Stimulated activated CD4-positive, alpha-beta T cell treated with anti-CD3 and anti-CD28 coated beads, Interleukin-12 subunit alpha, Interleukin-12 subunit beta, amount 100 ng/mL, for 24 hours (primary cell): ENCODE data around the gene FAM9C.
"Not testable (repeated sequence)": the region's sequence is repeated elsewhere in the genome, so short reads cannot be mapped to it uniquely, and the experiment has no call there.

Experiments used
- DNase-seq, 2 experiments: peaks; one replicate each; pipeline ENCODE4 v3.0.0-alpha.2; 2020; ENCODE audit warnings: low read depth in 2 of 2

FAM9C gene

DNA sequence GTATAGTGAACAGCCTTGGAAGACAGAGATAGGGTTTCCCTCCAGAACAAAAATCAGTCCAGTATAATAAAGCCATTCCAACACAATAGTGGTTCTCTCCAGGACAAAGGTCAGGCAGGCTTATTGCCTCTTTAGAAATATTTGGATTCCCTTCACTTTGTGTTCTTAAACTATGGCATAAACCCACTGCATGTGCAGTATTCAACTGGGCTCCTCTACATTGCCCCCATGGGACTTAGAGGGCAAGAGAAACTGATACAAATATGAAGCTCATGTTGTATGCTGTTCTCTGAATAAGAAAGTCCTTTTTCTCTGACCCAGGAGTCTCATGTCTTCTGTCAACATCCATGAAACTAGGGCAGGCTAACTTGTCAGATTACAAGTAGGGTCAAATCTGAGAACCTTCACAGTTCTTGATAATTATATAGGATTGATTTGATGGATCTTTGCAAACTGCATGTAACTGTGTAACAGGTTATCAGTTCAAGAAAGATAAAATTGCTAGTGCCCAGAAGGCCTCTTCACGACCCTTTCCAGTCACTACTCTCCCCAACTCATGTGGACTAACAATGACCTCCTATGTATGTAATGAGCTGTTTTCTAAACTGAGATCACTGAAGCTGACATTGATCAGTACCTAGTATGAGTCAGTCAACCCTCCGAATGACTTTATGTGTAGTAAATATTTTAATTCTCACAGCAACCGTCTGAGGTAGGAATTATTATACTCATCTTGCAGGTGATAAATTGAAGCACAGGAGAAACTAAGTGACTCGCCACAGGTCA, 31.9 kb upstream of the FAM9C start:
- no peak for DNase-seq

DNA sequence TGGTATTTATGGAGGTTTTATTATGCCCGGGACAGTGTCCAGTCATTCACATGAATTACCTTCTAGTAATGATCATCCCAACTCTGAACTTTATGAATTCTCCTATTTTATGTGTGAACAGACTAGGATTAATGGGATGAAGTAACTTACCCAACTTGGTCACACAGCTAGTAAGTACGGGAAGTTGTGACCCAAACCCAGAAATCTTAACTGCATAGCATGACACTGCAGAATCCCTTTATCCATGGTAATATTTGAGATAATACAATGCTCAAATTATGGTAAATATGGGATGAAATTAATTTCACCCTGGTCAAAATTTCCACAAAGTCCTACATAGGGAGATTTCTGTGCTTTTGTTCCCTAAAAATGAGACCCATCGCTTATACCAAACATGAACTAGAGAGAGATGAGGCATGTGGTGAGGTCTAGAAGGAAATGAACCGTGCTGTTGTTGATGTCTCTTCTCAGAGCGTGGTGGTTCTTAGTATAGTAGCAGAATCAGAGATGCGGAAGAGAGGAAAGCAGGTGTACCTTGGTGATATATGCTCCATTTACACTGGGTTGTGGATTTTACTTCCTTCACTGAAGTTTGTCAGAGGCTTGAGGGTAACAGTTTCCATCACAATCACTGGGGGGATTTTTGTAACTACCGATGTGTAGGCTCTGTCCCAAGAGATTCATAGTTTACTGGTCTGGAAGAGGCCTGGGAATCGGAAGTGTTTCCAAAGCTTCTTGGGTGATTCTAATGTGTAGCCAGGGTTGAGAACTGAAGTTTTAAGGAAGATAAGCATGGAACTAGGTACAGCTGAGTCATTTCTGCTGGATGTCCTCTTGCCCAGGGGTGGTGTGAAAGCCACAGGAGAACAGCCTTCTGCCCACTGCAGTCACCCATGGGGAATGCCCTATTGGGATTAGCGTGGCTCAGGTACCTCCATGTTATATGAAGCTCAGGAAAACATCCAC, 30.2 kb upstream of the FAM9C start:
- DNase-seq: no peak

DNA sequence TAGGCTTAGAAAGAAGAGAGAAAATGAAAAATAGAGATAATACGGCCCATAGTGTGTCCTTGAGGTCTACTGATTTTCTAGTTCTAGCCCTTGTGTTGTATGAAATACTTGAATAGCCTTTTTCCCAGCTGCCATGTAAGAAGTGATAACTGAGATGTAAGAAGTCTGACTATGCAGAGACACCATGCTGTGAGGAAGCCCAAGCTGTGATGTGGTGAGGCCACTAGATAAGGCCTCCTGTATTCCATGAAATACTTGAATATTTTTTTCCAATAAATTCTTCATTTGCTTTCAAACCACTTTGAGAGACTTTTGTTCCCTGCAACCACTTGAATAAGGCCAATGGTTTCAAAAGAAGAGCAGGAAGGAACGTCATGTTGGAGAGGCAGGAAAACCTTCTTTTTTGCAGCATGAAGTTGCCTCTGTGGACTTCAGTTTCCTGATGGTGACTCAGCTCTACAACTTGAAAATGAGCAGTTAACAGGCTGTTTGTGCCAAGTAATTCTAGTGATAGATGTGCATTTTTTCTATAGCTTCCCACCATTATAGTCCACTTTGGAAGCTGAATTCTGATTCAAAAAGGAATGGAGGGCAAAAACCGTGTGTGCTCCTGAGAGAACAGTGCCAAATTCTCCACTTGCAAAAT, 25.5 kb upstream of the FAM9C start:
- DNase-seq: no peak

DNA sequence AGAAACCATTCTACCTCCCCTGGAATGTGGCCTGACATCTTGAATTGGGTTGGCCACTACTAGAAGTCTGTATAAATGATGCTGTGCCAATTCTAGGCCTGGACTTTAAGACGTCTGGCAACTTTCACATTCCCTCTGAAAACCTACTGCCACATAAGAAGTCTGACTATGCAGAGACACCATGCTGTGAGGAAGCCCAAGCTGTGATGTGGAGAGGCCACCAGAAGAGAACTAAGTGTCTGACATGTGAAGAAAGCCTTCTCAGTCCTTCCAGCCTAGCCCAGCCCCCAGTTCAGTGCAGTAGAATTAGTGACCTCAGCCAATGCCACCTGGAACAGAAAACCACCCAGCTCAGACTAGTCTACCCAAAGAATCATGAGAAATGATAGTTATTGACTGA, 24.2 kb upstream of the FAM9C start:
- no peak for DNase-seq

DNA sequence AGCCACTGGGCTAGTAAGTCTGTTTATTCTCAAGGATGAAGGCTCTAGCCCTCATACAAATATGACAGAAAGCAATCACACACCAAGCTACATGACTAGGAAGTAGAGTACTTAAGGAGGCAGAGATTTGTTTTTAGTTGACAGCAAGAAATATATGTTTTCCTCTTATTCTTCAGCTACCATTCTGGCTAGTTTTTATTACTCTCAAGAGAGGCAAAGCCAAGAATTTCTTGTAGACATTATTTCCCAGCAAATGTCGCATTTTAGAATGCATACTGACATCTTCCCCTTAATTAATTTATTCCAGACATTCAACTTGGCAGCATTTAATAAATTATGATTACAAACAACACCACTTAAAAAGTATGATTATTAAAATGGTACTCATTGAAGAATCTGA, 23.4 kb upstream of the FAM9C start:
- no peak for DNase-seq

DNA sequence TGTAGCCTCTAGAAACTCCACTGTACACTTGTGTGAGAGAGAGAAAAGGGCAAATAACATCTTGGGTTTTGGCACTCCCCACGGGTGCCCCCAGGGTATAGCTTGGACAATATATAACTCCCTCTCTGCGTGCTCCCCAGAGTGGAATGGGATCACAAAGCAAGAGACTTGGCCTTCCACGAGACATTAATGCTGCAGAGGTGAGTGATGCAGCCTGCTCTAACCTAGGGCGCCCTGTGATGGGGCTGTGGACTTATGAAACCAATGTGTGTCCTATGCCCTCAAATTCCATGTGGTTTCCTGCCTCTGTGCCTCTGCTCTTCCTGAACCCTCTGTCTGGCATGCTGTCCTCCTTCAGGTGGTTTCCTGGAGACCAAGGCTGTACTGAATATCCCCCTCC, 22.0 kb upstream of the FAM9C start:
- DNase-seq: no peak

DNA sequence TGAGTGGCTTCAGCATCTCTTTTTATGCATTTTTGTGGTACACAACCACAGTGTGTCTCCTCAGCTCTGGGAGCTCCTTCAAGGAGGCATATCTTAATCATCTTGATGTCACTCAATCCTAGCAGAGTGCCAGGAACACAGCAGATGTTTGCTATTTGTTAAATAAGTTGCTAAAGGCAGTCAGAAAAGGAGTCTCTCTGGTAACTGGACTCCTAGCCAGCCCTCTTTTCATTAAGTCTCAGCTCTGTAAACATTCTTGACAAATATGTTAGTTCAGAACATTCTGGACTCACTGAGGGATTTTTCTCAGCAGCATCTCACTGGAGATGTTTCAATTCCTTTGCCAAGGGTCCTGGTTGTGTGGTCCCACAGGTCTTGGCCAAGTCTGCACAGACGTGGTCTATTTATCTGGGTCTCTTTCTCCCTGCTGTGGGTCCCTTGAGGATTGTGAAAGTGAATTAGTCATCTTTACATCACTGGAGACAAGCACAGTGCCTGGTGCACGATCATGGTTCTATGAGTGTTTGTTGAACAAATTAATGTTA, 20.3 kb upstream of the FAM9C start:
- DNase-seq: no peak

DNA sequence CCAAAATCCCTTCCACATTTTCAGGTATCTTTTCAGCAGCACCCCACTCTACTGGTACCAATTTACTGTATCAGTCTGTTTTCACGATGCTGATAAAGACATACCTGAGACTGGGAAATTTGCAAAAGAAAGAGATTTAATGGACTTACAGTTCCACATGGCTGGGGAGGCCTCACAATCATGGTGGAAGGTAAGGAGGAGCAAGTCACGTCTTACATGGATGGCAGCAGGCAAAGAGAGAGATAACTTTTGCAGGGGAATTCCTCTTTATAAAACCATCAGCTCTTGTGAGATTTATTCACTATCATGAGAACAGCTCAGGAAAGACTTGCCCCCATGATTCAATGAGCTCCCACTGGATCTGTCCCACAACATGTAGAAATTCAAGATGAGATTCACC, 18.7 kb upstream of the FAM9C start:
- not testable (repeated sequence) for DNase-seq

DNA sequence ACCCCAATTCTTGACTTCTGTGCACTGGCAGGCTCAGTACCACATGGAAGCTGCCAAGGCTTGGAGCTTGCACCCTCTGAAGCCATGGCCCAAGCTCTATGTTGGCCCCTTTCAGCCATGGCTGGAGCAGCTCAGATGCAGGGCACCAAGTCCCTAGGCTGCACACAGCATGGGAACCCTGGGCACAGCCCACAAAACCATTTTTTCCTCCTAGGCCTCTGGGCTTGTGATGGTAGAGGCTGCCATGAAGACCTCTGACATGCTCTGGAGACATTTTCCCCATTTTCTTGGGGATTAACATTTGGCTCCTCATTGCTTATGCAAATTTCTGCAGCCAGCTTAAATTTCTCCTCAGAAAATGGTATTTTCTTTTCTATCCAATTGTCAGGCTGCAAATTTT, 17.9 kb upstream of the FAM9C start:
- DNase-seq: not testable (repeated sequence)

DNA sequence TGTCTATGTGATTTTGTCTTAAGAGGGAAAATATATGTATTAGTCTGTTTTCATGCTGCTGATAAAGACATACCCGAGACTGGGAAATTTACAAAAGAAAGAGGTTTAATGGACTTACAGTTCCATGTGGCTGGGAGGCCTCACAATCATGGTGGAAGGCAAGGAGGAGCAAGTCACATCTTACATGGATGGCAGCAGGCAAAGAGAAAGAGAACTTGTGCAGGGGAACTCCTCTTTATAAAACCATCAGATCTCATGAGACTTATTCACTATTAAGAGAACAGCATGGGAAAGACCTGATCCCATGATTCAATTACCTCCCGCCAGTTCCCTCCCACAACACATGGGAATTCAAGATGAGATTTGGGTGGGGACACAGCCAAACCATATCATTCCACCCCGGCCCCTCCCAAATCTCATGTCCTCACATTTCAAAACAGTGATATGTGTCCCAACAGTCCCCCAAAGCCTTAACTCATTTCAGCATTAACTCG, 16.8 kb upstream of the FAM9C start:
- DNase-seq: not testable (repeated sequence)

DNA sequence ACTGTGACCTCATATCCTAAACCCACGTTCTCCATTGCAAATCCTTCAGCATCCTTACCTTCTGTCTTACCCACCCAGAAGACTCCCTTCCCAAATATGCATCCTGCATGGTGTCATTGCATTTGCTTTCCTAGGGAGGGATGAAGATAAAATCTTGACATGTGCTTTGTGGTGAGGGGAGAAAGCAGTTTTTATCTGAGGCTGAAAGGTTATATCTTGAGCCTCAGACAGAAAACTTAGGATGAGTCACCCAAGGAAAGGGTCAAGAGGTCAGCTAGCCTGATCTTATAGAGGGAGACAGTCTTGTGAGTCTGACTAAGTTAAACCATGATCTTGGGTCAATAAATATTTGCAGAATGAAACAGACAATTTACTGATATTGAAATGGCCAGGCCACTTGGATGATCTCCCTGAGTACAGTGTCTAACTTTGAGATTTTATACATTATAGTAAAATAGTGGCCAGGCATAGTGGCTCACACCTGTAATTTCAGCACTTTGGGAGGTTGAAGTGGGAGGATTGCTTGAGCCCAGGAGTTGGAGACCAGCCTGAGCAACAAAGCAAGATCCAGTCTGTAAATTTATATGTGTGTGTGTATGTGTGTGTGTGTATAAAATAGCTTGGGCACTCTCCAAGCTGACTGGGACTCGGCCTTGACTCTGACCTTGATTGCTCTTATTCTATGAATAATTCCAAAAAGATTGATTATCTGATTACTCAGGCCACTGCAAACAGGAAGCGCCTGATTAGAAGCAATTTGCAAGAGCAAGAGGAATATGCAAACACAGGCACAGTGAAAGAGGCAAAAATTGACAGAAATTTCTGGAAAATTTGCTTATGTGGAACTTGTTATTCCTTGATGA, 15.4 kb upstream of the FAM9C start:
- DNase-seq: no peak

DNA sequence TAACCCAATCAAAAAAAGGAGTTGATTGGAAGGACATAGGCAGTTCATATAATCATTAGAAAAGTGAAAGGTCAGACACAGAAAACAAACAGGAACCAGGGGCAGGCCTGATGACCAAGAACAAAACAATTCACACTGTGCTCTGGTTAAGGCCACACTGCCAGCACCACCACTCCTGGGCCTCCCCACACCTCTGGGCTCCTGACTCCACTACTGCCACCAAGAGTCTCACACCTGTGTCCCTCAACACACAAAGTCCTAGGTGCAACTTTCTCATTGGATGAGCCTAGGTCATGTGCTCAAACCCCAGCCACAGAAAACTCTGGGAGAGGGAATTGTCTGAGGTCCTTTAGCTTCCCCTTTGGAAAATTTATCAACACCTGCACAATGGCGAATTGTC, 11.1 kb upstream of the FAM9C start:
- DNase-seq: no peak

DNA sequence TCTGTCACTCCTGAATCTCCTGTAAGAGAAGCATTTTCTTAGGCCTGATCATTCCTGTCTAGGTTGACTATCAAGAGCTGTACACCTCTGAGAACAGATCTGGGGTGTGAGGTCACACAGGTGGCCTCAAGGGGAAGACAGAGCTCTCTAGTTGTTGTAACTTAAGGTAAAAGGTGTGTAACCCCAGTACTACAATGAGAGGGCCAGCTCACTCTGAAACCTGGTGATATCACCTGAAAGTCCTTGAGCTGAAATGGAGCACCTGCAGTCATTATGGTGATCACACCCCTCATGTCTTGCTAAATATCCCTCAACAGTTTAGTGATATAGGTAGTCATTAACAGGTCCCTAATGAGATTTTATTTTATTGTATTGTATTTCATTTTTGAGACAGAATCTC, 8.8 kb upstream of the FAM9C start:
- DNase-seq: no peak

DNA sequence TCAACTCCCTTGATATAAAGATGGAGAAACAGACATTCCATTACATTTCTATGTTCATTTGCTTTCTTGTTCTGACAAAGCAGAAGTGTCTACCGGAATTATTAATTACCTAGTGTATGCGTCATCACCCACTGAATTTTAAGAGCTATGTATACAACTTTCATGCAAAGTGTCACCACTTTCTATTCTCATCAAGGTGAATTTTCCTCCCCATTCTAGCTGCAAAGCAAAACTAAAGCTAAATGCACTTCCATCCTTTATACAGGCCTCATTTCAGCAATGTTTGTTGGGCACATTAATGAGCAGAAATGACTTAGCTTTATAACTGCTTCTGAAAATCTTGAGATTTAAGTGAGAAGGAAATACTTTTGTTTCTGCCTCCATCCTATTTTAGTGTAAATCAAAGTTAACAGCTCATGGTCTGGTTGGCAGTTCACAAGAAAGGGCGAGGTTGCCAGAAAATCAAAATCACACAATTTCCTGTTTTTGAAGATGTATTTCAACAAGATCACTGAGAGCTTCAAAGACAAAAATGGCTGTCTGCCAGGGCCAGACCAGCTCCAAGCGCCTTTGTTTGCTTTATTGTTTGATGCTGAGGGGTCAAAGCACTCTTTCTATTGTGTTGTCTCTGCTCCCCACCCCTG, 7.2 kb upstream of the FAM9C start:
- DNase-seq: no peak

DNA sequence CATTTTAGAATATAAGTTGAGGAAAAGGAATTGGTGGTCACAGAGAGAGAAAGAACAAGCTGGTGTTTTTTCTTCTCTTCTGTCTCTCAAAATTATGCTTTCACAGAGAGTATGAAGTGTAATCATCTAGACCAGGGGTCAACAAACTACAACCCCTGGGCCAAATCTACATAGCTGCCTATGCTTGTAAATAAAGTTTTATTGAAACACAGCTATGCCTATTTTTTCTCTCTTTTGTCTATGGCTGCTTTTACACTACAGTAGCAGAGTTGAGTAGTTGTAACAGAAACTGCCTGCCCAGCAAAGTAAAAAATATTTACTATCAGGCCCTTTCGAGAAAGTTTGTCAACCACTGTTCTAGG, 6.7 kb upstream of the FAM9C start:
- DNase-seq: no peak

DNA sequence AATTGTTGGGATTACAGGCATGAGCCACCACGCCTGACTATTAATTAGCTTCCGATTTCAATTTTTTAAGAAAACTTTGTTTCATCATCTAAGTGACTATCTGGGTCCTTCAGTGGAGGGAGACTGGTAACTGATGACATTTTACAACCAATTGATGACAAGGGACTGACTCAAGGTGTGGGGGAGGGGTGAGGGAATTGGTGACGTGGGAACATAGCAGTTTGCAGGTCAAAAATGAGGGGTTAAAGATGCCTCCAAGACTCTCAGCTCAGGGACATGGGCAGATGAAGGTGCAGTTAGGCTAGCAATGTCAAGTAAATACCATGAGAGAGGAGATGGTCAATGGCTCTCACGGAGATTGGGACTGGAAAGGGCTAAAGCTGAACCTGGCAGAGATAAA, 5.7 kb upstream of the FAM9C start:
- no peak for DNase-seq

DNA sequence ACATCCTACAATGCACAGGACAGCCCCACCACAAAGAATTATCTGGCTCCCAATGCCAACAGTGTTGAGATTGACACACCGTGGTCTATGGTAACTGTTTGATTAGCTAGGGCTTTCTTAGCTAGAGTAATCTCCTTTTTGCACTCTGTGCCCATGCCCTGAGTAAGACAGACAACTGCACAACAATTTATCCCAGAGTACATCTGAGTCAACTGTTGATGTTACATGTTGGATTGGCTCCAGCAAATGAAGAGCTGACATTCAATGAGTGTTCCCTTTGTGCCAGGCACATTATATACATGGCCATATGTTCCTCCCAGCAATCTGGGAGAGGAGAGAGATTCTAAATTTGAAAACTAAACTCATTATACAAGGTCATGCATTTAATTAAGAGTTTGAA, 3.9 kb upstream of the FAM9C start:
- no peak for DNase-seq

DNA sequence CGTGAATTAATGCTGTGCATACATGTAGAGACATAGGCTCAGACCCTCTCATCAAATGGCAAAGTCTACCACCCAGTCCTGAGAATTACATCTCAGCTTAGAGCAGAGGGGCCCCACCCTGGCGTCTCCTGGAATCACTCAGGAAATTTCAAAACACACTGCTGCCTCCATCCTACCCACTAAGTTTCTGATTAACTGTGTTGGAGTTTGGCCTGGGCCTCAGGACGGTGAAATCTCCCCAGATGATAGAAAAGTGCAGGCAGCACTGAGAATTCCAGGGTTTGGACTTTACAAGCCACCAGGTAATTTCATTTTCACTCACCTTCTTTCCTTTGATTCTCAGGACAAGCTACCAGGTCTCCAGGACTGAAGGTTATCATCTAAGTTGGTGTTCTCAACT, 3.3 kb upstream of the FAM9C start:
- no peak for DNase-seq

DNA sequence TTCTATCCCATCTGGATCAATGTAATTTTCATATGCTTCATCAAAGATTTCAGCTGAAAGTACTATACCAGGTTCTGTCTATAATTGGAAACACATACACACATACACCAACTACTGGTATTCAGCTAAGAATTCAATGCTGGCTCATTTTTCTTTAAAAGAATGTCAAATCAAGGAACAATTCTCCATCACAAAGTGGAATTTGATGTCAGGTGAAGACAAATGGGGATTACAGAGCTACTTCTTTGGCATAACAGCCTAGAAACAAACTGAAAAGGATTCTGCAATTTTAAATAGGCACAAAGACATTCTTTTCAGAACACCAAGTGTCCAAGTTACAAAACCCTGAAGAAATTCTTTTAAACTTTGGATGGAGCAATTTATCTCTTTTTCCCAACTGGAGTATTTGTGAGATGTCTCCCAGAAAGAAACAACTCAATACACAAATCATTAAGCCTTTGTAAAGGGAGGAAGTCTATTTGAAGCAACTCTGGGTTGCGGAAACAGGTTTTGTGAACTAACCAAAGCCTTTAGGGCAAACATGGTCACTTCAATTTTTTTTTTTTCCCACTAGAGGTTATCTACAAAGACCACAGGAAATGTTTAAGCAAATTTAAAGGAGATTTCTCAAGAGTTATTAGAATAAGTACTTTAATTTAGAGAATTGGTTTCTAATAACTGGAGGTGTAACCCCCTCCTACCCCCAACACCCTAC, 1.9 kb upstream of the FAM9C start:
- no peak for DNase-seq

DNA sequence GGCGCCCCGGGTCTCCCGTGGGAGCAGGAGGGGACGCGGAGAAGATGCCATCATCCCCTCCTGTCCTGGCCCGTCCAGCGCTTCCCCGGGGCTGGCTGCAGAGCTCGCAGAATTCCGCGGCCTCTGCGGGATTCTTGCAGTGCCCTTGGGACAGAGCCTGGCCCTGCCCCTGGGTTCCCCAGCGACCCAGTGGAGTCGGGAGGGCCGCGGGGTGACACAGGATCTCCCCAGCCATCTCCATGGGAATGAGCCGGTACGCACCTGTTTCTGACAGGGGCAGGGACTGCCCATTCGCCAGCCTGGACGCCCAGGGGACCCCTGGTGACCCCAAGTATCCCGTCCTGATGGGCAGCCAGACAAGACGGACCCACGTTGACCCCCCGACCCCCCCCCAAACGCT, 482 bp downstream of the FAM9C start:
- DNase-seq: no peak
